H9 (cell line): ENCODE results near the gene RPRD1A. TPM values are rescaled to one million over a fixed set of nuclear protein-coding genes. Genes with fewer than 3 reads are reported as not detected.

Experiments used
- DNase-seq: peaks from one replicate; pipeline ENCODE4 v3.0.0-alpha.2; 2017
- H2AFZ ChIP-seq: one replicate; pipeline ENCODE4 v1.6.1; 2013; ENCODE audit warnings: mild to moderate bottlenecking, low read length, control low read depth, moderate library complexity
- H2AK5ac ChIP-seq: 2 replicates; pipeline ENCODE4 v1.6.1; 2013; ENCODE audit warnings: low read length, control low read depth, mixed read lengths; ENCODE audit not compliant: insufficient read length
- H2BK120ac ChIP-seq: one replicate; pipeline ENCODE4 v1.6.1; 2013; ENCODE audit warnings: low read depth, mild to moderate bottlenecking, low read length, control low read depth, inconsistent platforms; ENCODE audit not compliant: poor library complexity, severe bottlenecking
- H2BK12ac ChIP-seq: 2 replicates; pipeline ENCODE4 v1.6.1; 2013; ENCODE audit warnings: low read length, control low read depth, mixed read lengths, low read depth; ENCODE audit not compliant: insufficient read length
- H2BK15ac ChIP-seq: 2 replicates; pipeline ENCODE4 v1.6.1; 2013; ENCODE audit warnings: low read depth, low read length, control low read depth
- H2BK20ac ChIP-seq: one replicate; pipeline ENCODE4 v1.6.1; 2013; ENCODE audit warnings: low read depth, mild to moderate bottlenecking, low read length, control low read depth, inconsistent platforms; ENCODE audit not compliant: poor library complexity, severe bottlenecking
- H2BK5ac ChIP-seq: 2 replicates; pipeline ENCODE4 v1.6.1; 2013; ENCODE audit warnings: low read length, control low read depth, mixed read lengths; ENCODE audit not compliant: insufficient read length
- H3K14ac ChIP-seq: 2 replicates; pipeline ENCODE4 v1.6.1; 2013; ENCODE audit warnings: low read length, control low read depth; ENCODE audit not compliant: insufficient read depth
- H3K18ac ChIP-seq: 2 replicates; pipeline ENCODE4 v1.6.1; 2013; ENCODE audit warnings: low read depth, mild to moderate bottlenecking, mixed read lengths, low read length, control low read depth; ENCODE audit not compliant: insufficient read length
- H3K23ac ChIP-seq: 2 replicates; pipeline ENCODE4 v1.6.1; 2013; ENCODE audit warnings: low read length, control low read depth, mixed read lengths, low read depth; ENCODE audit not compliant: insufficient read length
- H3K23me2 ChIP-seq: 2 replicates; pipeline ENCODE4 v1.6.1; 2013; ENCODE audit warnings: low read depth, mild to moderate bottlenecking, mixed read lengths, low read length, control low read depth; ENCODE audit not compliant: insufficient read length, poor library complexity, severe bottlenecking
- H3K27ac ChIP-seq: 2 replicates; pipeline ENCODE4 v1.5.1; 2013; ENCODE audit warnings: low read length, control low read depth, mixed read lengths, low read depth; ENCODE audit not compliant: insufficient read length
- H3K27me3 ChIP-seq: 2 replicates; pipeline ENCODE4 v1.6.1; 2013; ENCODE audit warnings: low read length, control low read depth, inconsistent platforms; ENCODE audit not compliant: insufficient read depth
- H3K4ac ChIP-seq: 2 replicates; pipeline ENCODE4 v1.6.1; 2013; ENCODE audit warnings: low read depth, mild to moderate bottlenecking, control low read depth, inconsistent platforms, low read length, moderate library complexity
- H3K4me1 ChIP-seq: 2 replicates; pipeline ENCODE4 v1.6.1; 2013; ENCODE audit warnings: low read length, control low read depth, inconsistent platforms; ENCODE audit not compliant: insufficient read depth
- H3K4me2 ChIP-seq: 2 replicates; pipeline ENCODE4 v1.6.1; 2013; ENCODE audit warnings: low read length, control low read depth, mixed read lengths; ENCODE audit not compliant: insufficient read length, insufficient read depth
- H3K56ac ChIP-seq: 2 replicates; pipeline ENCODE4 v1.6.1; 2013; ENCODE audit warnings: low read depth, mild to moderate bottlenecking, mixed read lengths, low read length, control low read depth; ENCODE audit not compliant: insufficient read length
- H3K79me1 ChIP-seq: 2 replicates; pipeline ENCODE4 v1.6.1; 2013; ENCODE audit warnings: low read depth, mild to moderate bottlenecking, moderate library complexity, low read length, control low read depth, inconsistent platforms; ENCODE audit not compliant: insufficient read depth, poor library complexity, severe bottlenecking
- H3K79me2 ChIP-seq: 2 replicates; pipeline ENCODE4 v1.6.1; 2013; ENCODE audit warnings: low read length, control low read depth, inconsistent platforms; ENCODE audit not compliant: insufficient read depth
- H3K9ac ChIP-seq: 2 replicates; pipeline ENCODE4 v1.6.1; 2013; ENCODE audit warnings: low read length, control low read depth, mixed read lengths; ENCODE audit not compliant: insufficient read length; ENCODE audit errors: extremely low read depth
- H3K9me3 ChIP-seq: one replicate; pipeline ENCODE4 v1.6.1; 2013; ENCODE audit warnings: low read depth, low read length, inconsistent platforms; ENCODE audit not compliant: control insufficient read depth
- H3T11ph ChIP-seq: one replicate; pipeline ENCODE4 v1.6.1; 2013; ENCODE audit warnings: mild to moderate bottlenecking, low read length, control low read depth, inconsistent platforms
- H4K20me1 ChIP-seq: one replicate; pipeline ENCODE4 v1.6.1; 2013; ENCODE audit not compliant: control insufficient read depth, insufficient read length, insufficient read depth
- H4K5ac ChIP-seq: 2 replicates; pipeline ENCODE4 v1.6.1; 2013; ENCODE audit warnings: low read depth, mild to moderate bottlenecking, mixed read lengths, low read length, control low read depth; ENCODE audit not compliant: insufficient read length
- H4K8ac ChIP-seq: replicated peaks from 2 replicates; pipeline ENCODE4 v1.6.1; 2013; ENCODE audit warnings: low read length, control low read depth, mixed read lengths, low read depth; ENCODE audit not compliant: insufficient read length
- H4K91ac ChIP-seq: 2 replicates; pipeline ENCODE4 v1.6.1; 2013; ENCODE audit warnings: low read depth, mild to moderate bottlenecking, moderate library complexity, mixed read lengths, low read length, control low read depth; ENCODE audit not compliant: insufficient read length
- H3K27ac Mint-ChIP-seq, 3 experiments: 2 replicates in 2 of 3; 3 replicates in 1 of 3; pipeline ENCODE4 v1.8.0; 2020 to 2021; ENCODE audit warnings: mixed read lengths in 3 of 3, mild to moderate bottlenecking in 1 of 3, moderate library complexity in 1 of 3
- H3K27me3 Mint-ChIP-seq: 2 replicates; pipeline ENCODE4 v1.8.0; 2021; ENCODE audit warnings: low read depth, mild to moderate bottlenecking, moderate library complexity, mixed read lengths
- H3K36me3 Mint-ChIP-seq, 3 experiments: 2 replicates in 2 of 3; 3 replicates in 1 of 3; pipeline ENCODE4 v1.8.0; 2020 to 2021; ENCODE audit warnings: low read depth in 3 of 3, mixed read lengths in 3 of 3; ENCODE audit not compliant: insufficient read depth in 1 of 3
- H3K4me1 Mint-ChIP-seq, 2 experiments: 2 replicates each; pipeline ENCODE4 v1.8.0; 2020; ENCODE audit warnings: mixed read lengths in 2 of 2
- H3K4me3 Mint-ChIP-seq, 2 experiments: 2 replicates in 1 of 2; 3 replicates in 1 of 2; pipeline ENCODE4 v1.8.0; 2020 to 2021; ENCODE audit warnings: mild to moderate bottlenecking in 2 of 2, mixed read lengths in 2 of 2, moderate library complexity in 1 of 2
- H3K9me3 Mint-ChIP-seq, 2 experiments: 2 replicates in 1 of 2; 3 replicates in 1 of 2; pipeline ENCODE4 v1.8.0; 2020; ENCODE audit warnings: mild to moderate bottlenecking in 2 of 2, mixed read lengths in 2 of 2, moderate library complexity in 1 of 2
- WGBS: extraction: QIAGEN DNeasy Blood & Tissue Kit; methylation state at CpG from one replicate; pipeline ENCODE4 v1.1.7; 2013; ENCODE audit warnings: missing lambda C conversion rate, low lambda C conversion rate, mixed read lengths; ENCODE audit not compliant: insufficient read length; ENCODE audit errors: extremely low coverage; 5-methylcytosine and 5-hydroxymethylcytosine counted together
- total RNA-seq: library from RNA; stranded (reverse); gene quantifications from 2 replicates; pipeline ENCODE4 v1.2.1, GENCODE V29; 2021
- TF ChIP-seq, protein P1 (sequence below): fragments of 200-600 bp; sonication (generic); conservative IDR thresholded peaks from 3 replicates; pipeline ENCODE4 v1.8.0; 2021; ENCODE audit warnings: antibody characterized with exemption, mild to moderate bottlenecking

RPRD1A gene
- total RNA-seq, 1 experiment from 2014 or later, result 107 TPM

DNA sequence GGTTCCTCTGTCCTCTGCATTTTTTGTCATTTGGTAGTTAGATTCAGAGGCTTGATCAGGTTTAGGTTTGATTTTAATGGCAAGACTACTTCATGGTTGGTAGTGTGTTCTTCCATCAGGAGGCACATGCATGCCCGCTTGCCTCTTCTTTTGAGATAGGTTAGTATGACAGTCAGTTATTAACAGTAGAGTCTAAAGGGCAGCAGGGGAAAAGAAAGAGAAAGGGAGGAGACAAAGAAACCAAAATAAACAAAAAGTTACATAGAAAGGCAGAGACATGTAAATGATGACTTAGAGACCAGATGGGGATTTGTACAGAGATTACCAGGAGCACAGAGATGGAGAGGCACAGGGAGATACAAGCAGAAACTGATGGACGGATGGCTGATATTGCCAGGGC, 105.0 kb downstream of the RPRD1A start:
- Mint-ChIP-seq H3K4me1 (no peaks in the 10 kb centered on the region), H3K9me3 (peaks cover 17 to 27% of the 10 kb centered on the region in 2 experiments), H3K27me3 (peaks cover 5% of the 10 kb centered on the region; the same call in 1 of the 2 replicates), H3K36me3 (peaks cover 0 to 18% (median 11%) of the 10 kb centered on the region in 3 experiments; a peak in 6 of 7 replicates), H3K27ac (no peak overlapping the region), H3K4me3 (no peak overlapping the region)
- Histone ChIP-seq H3K27ac (no peak overlapping the region), H2BK120ac (no peak overlapping the region), H3K14ac (no peak overlapping the region), H3K79me1 (no peaks in the 10 kb centered on the region), H3K79me2 (no peaks in the 10 kb centered on the region), H3K4me2 (no peak overlapping the region), H4K8ac (no peak overlapping the region), H3K18ac (no peak overlapping the region), H2BK5ac (no peak overlapping the region), H3K4ac (no peak overlapping the region), H2BK12ac (no peak overlapping the region), H4K5ac (no peak overlapping the region), H3K27me3 (no peaks in the 10 kb centered on the region), H4K91ac (no peak overlapping the region), H2AK5ac (no peak overlapping the region), H3T11ph (no peak overlapping the region), H3K4me1 (no peaks in the 10 kb centered on the region), H3K9ac (no peak overlapping the region), H2BK20ac (no peak overlapping the region), H3K23ac (no peak overlapping the region), H4K20me1 (no peaks in the 10 kb centered on the region), H2BK15ac (no peak overlapping the region), H3K56ac (no peak overlapping the region), H3K9me3 (no peaks in the 10 kb centered on the region), H2AFZ (no peak overlapping the region), H3K23me2 (no peaks in the 10 kb centered on the region)
- no peak for DNase-seq
- TF ChIP-seq, protein P1, sequence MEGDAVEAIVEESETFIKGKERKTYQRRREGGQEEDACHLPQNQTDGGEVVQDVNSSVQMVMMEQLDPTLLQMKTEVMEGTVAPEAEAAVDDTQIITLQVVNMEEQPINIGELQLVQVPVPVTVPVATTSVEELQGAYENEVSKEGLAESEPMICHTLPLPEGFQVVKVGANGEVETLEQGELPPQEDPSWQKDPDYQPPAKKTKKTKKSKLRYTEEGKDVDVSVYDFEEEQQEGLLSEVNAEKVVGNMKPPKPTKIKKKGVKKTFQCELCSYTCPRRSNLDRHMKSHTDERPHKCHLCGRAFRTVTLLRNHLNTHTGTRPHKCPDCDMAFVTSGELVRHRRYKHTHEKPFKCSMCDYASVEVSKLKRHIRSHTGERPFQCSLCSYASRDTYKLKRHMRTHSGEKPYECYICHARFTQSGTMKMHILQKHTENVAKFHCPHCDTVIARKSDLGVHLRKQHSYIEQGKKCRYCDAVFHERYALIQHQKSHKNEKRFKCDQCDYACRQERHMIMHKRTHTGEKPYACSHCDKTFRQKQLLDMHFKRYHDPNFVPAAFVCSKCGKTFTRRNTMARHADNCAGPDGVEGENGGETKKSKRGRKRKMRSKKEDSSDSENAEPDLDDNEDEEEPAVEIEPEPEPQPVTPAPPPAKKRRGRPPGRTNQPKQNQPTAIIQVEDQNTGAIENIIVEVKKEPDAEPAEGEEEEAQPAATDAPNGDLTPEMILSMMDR, result no peak
- no CpG with 5 or more reads among the region's 2 CpGs for WGBS
